ENCODE data around the gene FZR1.
A peak's percentile ranks its signal among the peaks of the same experiment; 100 is the strongest.

FZR1 gene

DNA sequence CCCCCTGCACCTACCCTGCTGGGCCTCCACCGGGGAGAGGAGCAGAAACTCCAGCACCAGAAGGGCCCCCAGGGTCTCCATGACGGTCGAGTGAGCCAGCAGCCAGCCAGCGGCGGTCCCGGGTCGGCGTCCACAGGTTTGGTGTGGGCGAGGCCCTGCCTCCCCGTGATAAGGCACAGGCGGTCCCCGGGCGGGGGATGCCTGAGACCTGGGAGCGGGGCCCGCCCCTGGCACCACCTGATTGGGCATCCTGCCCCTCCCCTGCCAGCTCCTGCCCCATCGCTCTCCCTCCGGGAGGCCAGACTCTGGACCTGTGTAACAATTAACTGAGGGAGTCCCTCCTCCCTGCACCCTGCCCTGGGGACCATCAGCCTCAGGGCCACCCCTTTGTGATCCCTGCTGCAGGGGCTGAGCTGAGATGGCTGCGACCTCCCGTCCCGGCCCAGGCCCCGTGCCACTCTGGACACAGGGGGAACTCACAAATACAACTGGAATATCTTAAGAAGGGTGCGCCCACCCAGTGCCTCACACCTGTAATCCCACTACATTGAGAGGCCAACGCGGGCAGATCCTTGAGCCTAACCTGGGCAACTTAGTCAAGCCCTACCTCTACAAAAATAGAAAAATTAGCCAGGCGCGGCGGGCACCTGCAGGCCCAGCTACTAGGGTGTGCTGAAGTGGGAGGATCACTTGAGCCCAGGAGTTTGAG lies 25.6 kb upstream of the FZR1 start, which contains the start of gene SMIM24:
Gene SMIM24 (minus strand): TSS at position 143 of the 709 bp plus-strand sequence. CDS start 62 bp downstream, at position 81.
- FAIRE-seq (no peak), DNase-seq (ENCODE audit: insufficient read length, low spot score) (no peak)
- TF ChIP-seq, protein P1, sequence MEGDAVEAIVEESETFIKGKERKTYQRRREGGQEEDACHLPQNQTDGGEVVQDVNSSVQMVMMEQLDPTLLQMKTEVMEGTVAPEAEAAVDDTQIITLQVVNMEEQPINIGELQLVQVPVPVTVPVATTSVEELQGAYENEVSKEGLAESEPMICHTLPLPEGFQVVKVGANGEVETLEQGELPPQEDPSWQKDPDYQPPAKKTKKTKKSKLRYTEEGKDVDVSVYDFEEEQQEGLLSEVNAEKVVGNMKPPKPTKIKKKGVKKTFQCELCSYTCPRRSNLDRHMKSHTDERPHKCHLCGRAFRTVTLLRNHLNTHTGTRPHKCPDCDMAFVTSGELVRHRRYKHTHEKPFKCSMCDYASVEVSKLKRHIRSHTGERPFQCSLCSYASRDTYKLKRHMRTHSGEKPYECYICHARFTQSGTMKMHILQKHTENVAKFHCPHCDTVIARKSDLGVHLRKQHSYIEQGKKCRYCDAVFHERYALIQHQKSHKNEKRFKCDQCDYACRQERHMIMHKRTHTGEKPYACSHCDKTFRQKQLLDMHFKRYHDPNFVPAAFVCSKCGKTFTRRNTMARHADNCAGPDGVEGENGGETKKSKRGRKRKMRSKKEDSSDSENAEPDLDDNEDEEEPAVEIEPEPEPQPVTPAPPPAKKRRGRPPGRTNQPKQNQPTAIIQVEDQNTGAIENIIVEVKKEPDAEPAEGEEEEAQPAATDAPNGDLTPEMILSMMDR (IDR thresholded peaks at IDR 0.05; ENCODE audit: insufficient read depth, missing control alignments) = no peak

DNA sequence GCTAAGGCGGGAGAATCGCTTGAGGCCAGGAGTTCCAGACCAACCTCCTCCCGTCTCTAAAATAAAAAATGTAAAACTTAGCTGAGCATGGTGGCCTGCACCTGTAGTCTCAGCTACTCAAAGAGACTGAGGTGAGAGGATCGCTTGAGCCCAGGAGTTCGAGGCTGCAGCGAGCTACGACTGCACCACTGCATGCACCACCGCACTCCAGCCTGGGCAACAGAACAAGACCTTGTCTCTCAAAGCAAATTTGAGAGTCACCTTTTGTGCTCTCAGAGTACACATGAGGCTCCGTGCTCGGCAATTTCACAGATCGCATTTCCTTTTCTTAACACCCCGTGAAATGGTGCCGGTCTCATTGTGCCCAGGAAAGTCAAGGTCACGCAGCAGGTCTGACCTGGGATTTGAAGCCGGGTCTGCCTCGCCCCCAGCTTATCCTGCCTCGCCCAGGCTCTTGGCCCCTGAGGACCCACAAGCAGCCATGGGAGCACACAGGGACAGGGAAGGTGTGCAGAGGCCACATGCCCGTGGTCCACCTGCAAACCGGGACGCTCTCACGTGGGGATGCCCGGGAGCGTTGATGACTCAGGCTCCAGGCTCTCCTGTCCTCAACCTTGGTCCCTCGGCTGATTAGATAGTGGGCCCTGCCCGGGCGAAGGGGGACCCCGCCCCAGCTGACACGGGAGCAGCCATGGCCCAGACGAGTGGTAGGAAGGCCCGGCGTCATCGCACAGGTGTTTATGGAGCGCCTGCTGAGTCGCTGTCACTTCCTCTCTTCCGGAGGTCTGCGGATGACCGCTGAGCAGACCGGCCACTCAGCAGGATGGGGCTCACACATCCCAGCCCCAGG lies 24.6 kb upstream of the FZR1 start:
- TF ChIP-seq, protein P1 (IDR thresholded peaks at IDR 0.05; ENCODE audit: insufficient read depth, missing control alignments) = no peak
- no peak for FAIRE-seq
- no peak for DNase-seq (ENCODE audit: insufficient read length, low spot score)

DNA sequence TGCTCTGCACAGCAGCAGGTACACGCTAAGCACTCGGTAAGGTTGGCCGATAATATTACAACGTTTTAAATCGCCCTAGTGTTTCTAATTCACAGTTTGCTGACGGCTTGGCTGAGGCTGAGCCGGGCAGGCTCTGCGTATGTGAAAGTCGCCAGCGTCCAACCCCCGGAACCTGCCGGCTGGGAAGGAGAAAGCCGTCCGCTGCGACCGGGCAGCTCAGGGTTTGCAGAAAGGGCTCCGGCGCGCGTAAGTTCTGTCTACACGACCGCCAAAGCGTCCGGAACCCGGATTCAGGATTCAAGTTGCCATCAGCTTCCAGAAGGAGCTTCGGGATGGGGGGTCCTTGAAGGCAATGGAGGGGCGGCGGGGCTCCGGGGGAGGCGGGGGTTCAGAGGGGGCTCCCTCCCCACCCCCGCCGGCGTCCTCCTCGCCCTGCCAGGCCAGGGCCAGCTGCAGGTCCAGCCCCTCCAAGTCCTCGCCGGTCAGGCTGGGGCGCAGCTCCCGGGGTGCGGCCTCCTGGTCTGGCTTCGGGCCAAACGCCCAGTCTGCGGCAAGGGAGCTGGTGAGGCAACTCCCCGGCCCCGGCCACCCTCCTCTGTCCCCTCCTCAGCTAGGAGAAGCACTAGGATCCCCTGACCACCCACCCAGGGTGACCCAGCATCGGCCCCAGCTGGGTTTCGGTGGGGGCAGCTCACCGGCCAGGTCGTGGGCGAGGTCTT lies 23.4 kb upstream of the FZR1 start:
- DNase-seq (ENCODE audit: insufficient read length, low spot score) (no peak), FAIRE-seq (no peak)
- TF ChIP-seq, protein P1 (IDR thresholded peaks at IDR 0.05; ENCODE audit: insufficient read depth, missing control alignments) = no peak

DNA sequence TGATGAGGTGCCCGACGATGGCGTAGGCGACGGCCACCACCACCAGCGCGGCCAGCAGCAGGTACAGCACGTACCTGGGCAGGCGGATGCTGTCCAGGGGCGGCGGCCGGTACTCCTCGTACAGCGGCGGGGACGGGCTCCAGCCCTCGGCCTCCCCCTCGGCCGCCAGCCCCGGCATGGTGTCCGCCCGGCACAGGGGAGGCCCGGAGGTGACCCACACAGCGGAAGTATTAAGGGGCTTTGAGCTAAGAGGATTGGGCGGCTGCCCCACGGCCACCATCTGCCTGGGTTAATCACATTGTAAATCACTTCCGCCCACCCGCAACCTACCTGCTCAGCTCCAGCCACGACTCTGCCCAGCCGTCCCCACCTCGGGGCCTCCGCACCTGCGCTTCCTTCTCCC lies 22.9 kb upstream of the FZR1 start, which contains the start of gene SMIM44:
Gene SMIM44 (minus strand): TSS at position 216 of the 403 bp plus-strand sequence. CDS start 38 bp downstream, at position 178.
- DNase-seq (ENCODE audit: insufficient read length, low spot score) (peak; percentile 90), FAIRE-seq (no peak)
- TF ChIP-seq, protein P1 (IDR thresholded peaks at IDR 0.05; ENCODE audit: insufficient read depth, missing control alignments) = no peak

DNA sequence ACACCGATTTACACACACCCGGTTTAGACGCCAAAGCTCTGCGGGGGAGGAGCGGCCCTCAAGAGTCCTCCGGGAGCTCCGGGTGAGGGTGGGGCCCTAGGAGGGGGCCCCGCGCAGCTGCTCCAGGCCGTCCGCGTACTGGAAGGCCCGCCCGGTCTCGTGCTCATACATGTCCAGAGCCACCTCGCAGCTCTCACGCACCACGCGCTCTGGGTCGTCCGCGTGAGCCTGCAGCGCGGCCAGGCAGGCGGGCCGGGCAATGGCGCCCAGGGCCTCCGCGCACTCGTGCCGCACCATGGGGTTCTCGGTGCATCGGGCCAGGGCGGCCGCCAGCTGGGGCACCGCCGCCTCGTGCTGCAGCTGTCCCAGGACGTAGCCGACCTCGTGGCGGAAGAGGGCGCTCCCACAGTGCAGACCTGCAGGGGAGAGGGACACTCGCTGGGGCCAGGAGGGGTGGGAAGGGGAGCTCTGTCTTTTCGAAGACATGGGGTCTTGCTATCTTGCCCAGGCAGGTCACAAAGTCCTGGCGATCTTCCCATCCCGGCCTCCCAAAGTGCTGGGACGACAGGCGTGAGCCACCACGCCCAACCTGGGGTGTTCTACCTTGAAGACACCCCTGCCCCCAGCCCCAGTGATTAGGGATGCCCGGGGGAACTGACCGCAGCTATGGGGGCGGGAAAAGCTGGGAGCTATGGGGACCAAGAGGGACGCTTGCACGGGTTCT lies 14.6 kb upstream of the FZR1 start:
- TF ChIP-seq, protein P1 (IDR thresholded peaks at IDR 0.05; ENCODE audit: insufficient read depth, missing control alignments) = no peak
- DNase-seq (ENCODE audit: insufficient read length, low spot score) (no peak), FAIRE-seq (no peak)

DNA sequence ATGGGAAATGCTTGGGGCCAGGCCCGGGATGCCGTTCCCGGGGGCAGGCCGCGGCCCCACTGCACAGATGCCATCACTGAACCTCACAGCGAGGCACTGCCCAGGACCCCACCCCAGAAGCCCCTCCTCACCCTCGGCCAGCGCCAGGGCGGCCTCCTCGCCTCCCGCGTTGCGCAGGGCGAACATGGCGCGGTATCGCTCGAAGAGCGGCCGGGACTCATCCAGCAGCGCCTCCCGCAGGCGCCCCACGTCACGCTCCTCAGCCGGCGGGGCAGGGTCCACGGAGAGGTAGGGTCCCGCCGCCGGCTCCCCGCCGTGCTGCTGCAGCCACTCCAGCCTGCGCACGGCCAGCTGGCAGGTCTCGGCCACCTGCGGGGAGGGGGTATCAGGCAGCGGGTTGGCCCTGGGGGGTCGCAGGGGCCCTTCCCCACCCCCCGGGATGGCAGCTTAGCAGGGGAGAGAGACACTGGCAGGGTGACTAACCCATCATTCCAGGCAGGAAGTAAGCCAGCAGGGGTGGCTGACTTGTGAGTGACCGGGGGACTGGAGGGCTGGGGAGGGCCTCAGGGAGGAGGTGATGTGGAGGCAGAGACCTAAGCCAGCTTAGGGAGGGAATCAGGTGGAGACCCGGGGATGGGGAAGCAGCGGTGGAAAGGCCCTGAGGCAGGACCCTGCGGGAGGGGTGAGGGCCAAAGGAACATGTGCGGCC lies 13.8 kb upstream of the FZR1 start:
- FAIRE-seq = no peak
- TF ChIP-seq, protein P1 (IDR thresholded peaks at IDR 0.05; ENCODE audit: insufficient read depth, missing control alignments) = no peak
- DNase-seq (ENCODE audit: insufficient read length, low spot score) = no peak
